ENCODE results near the gene DLGAP4. TPM values are rescaled to one million over a fixed set of nuclear protein-coding genes. Genes with fewer than 3 reads are reported as not detected.

The DLGAP4 gene
- total RNA-seq, 1 experiment from 2014 or later = 80.3 TPM

DNA sequence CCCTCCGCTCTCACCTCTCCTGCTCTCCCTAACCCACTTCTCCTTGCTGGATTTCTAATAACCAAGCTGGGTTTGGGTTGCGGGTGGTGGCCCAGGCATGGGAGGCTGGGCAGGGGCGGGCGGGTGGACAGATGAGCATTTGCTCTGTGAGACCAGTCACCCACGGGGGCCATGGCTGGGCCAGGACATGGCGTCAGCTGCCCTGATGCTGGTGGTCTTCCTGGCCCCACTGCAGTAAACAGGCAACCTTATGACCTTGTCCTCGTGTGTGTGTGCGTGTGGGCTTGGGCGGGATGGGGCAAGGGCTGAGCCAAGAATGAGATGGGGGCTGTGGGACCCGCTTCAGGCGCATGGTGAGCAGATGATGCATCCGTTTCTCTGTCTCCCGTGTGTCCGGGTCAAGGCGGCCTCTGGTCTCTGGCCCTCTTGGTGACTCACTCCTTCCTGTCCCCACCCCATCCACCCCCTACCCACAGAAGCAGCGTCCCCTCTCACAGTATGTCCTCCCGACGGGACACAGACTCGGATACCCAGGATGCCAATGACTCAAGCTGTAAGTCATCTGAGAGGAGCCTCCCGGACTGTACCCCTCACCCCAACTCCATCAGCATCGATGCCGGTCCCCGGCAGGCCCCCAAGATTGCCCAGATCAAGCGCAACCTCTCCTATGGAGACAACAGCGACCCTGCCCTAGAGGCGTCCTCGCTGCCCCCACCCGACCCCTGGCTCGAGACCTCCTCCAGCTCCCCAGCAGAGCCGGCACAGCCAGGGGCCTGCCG is 193.8 kb downstream of the DLGAP4 start:
- no peak overlapping the region for H3K4me3 Mint-ChIP-seq (ENCODE audit: unreplicated experiment)
- BruUV-seq (replicated peaks) = TSS peak; percentile 40
- no peak overlapping the region for H3K27ac Mint-ChIP-seq (ENCODE audit: low read depth, unreplicated experiment)
- intact Hi-C loops (cut with micrococcal nuclease) = no loop called here
- no peaks in the 10 kb centered on the region for H3K27me3 Mint-ChIP-seq (ENCODE audit: insufficient read depth, unreplicated experiment)
- peaks cover 59% of the 10 kb centered on the region for H3K36me3 Mint-ChIP-seq (ENCODE audit: insufficient read depth, unreplicated experiment)
- ChIA-PET CTCF (interaction anchor here (0.5 to 1.2 kb wide), 4 partner anchors 12 to 275 kb away, joined by 3 to 5 read pairs (median 4); no protein-coding TSS in a partner anchor), POLR2A (interaction anchor here (0.6 to 0.9 kb wide), 3 partner anchors 8 to 257 kb away, joined by 3 to 4 read pairs (median 3); no protein-coding TSS in a partner anchor)
- no peaks in the 10 kb centered on the region for H3K9me3 Mint-ChIP-seq (ENCODE audit: unreplicated experiment)
- TF ChIP-seq, protein P1, sequence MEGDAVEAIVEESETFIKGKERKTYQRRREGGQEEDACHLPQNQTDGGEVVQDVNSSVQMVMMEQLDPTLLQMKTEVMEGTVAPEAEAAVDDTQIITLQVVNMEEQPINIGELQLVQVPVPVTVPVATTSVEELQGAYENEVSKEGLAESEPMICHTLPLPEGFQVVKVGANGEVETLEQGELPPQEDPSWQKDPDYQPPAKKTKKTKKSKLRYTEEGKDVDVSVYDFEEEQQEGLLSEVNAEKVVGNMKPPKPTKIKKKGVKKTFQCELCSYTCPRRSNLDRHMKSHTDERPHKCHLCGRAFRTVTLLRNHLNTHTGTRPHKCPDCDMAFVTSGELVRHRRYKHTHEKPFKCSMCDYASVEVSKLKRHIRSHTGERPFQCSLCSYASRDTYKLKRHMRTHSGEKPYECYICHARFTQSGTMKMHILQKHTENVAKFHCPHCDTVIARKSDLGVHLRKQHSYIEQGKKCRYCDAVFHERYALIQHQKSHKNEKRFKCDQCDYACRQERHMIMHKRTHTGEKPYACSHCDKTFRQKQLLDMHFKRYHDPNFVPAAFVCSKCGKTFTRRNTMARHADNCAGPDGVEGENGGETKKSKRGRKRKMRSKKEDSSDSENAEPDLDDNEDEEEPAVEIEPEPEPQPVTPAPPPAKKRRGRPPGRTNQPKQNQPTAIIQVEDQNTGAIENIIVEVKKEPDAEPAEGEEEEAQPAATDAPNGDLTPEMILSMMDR (IDR thresholded peaks at IDR 0.05; ENCODE audit: unreplicated experiment) = no peak
- DNase-seq (ENCODE audit: unreplicated experiment) = no peak
- H3K4me1 Mint-ChIP-seq (ENCODE audit: insufficient read depth, unreplicated experiment) = peaks cover 5% of the 10 kb centered on the region

DNA sequence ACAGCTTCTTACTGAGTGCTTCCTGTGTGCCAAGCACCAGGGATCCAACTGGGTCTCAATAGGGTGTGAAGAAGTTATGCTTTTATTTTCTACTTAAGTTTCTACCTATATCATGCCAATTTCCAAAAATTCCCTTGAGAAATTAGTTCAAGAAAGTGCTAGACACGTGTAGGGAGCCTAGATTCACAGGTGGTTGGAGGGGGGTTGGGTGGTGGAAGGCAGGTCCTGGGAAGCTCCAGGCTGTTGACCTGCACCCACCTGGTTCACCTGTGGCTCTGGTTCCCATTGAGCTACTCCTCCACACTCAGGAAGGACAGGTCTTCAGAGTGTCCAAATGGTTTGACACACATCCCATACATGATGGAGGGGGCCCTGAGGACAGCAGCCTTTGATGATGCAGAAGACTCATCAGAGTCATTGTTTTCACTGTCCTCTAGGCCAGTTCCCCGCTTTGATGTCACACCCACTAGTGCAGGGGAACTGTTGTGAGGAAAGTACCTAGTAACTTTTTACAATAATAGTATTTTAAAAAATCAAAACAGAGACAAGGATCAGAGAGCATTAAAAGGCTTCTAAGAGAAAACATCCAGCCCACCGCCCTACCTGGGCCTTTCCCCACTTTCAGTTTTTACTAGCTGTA is 195.3 kb downstream of the DLGAP4 start:
- Mint-ChIP-seq H3K4me3 (ENCODE audit: unreplicated experiment) (no peak overlapping the region), H3K4me1 (ENCODE audit: insufficient read depth, unreplicated experiment) (peaks cover 5% of the 10 kb centered on the region), H3K36me3 (ENCODE audit: insufficient read depth, unreplicated experiment) (peaks cover 52% of the 10 kb centered on the region), H3K27me3 (ENCODE audit: insufficient read depth, unreplicated experiment) (no peaks in the 10 kb centered on the region), H3K9me3 (ENCODE audit: unreplicated experiment) (no peaks in the 10 kb centered on the region), H3K27ac (ENCODE audit: low read depth, unreplicated experiment) (no peak overlapping the region)
- BruUV-seq (replicated peaks) = no TSS peak
- intact Hi-C loops (cut with micrococcal nuclease) = no loop called here
- CTCF ChIA-PET = interaction anchor here (0.7 to 1.1 kb wide), 2 partner anchors 299 to 1104 kb away, joined by 3 to 4 read pairs; no protein-coding TSS in a partner anchor
- TF ChIP-seq, protein P1 (IDR thresholded peaks at IDR 0.05; ENCODE audit: unreplicated experiment) = no peak
- POLR2A ChIA-PET = interaction anchor here (0.6 to 1.4 kb wide), 4 partner anchors 8 to 212 kb away, joined by 3 to 6 read pairs (median 3); no protein-coding TSS in a partner anchor
- no peak for DNase-seq (ENCODE audit: unreplicated experiment)

DNA sequence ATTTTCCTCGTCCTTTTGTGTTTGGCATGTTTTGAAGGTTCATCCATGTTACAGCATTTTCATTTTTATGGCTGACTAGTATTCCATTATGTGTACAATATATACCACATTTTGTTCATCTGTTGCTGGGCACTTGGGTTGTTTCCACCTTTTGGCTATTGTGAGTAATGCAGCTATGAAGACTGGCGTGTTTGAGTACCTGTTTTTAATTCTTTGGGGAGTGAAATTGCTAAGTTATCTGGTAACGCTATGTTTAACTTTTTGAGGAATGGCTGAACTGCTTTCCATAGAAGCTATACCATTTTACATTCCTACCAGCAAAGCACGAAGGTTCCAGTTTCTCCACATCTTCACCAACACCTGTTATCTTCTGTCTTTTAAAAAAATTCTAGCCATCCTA is 198.2 kb downstream of the DLGAP4 start:
- ChIA-PET CTCF (interaction anchor here (0.7 kb wide), 1 partner anchor 49 kb away, joined by 3 read pairs; no protein-coding TSS in a partner anchor), POLR2A (interaction anchor here (0.6 kb wide), 1 partner anchor 246 kb away, joined by 3 read pairs; no protein-coding TSS in a partner anchor)
- no peak for DNase-seq (ENCODE audit: unreplicated experiment)
- intact Hi-C loops (cut with micrococcal nuclease) = no loop called here
- no peak overlapping the region for H3K4me3 Mint-ChIP-seq (ENCODE audit: unreplicated experiment)
- H3K36me3 Mint-ChIP-seq (ENCODE audit: insufficient read depth, unreplicated experiment) = peaks cover 61% of the 10 kb centered on the region
- H3K27ac Mint-ChIP-seq (ENCODE audit: low read depth, unreplicated experiment) = no peak overlapping the region
- no peaks in the 10 kb centered on the region for H3K9me3 Mint-ChIP-seq (ENCODE audit: unreplicated experiment)
- TF ChIP-seq, protein P1 (IDR thresholded peaks at IDR 0.05; ENCODE audit: unreplicated experiment) = no peak
- BruUV-seq (replicated peaks) = no TSS peak
- peaks cover 5% of the 10 kb centered on the region for H3K4me1 Mint-ChIP-seq (ENCODE audit: insufficient read depth, unreplicated experiment)
- H3K27me3 Mint-ChIP-seq (ENCODE audit: insufficient read depth, unreplicated experiment) = no peaks in the 10 kb centered on the region

DNA sequence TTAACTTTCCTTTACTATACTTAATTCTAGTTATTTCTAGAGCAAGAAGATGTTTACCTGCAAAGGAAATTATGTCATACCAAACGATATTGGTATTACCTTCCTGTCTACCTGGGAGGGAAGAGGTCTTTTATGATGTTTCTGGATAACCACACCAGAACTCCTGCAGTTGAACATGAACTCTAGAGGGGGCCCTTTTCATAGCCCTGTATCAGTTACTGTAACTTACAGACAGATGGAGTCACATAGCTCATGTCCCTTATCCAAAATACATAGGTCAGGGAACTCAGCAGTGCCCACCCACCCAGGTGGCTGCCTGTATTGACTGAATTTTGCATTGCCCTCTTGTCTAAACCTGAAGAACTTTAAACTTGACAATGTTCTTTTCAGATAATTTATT is 200.1 kb downstream of the DLGAP4 start:
- no peaks in the 10 kb centered on the region for H3K27me3 Mint-ChIP-seq (ENCODE audit: insufficient read depth, unreplicated experiment)
- peaks cover 50% of the 10 kb centered on the region for H3K36me3 Mint-ChIP-seq (ENCODE audit: insufficient read depth, unreplicated experiment)
- BruUV-seq (replicated peaks) = no TSS peak
- H3K9me3 Mint-ChIP-seq (ENCODE audit: unreplicated experiment) = no peaks in the 10 kb centered on the region
- H3K4me3 Mint-ChIP-seq (ENCODE audit: unreplicated experiment) = no peak overlapping the region
- TF ChIP-seq, protein P1 (IDR thresholded peaks at IDR 0.05; ENCODE audit: unreplicated experiment) = no peak
- intact Hi-C loops (cut with micrococcal nuclease) = no loop called here
- POLR2A ChIA-PET = interaction anchor here (0.6 to 1.2 kb wide), 2 partner anchors 9 to 361 kb away, joined by 3 read pairs; no protein-coding TSS in a partner anchor
- H3K4me1 Mint-ChIP-seq (ENCODE audit: insufficient read depth, unreplicated experiment) = peaks cover 5% of the 10 kb centered on the region
- CTCF ChIA-PET = interaction anchor here (0.5 to 0.6 kb wide), 3 partner anchors 168 to 408 kb away, joined by 3 to 8 read pairs (median 3); no protein-coding TSS in a partner anchor
- H3K27ac Mint-ChIP-seq (ENCODE audit: low read depth, unreplicated experiment) = no peak overlapping the region
- peak; percentile 25 for DNase-seq (ENCODE audit: unreplicated experiment)
